Measurements from ENCODE around the gene ILKAP.

The ILKAP gene, protein sequence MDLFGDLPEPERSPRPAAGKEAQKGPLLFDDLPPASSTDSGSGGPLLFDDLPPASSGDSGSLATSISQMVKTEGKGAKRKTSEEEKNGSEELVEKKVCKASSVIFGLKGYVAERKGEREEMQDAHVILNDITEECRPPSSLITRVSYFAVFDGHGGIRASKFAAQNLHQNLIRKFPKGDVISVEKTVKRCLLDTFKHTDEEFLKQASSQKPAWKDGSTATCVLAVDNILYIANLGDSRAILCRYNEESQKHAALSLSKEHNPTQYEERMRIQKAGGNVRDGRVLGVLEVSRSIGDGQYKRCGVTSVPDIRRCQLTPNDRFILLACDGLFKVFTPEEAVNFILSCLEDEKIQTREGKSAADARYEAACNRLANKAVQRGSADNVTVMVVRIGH
- total RNA-seq = 43.9 to 70.6 (median 52.6) reads per million in 9 experiments

DNA sequence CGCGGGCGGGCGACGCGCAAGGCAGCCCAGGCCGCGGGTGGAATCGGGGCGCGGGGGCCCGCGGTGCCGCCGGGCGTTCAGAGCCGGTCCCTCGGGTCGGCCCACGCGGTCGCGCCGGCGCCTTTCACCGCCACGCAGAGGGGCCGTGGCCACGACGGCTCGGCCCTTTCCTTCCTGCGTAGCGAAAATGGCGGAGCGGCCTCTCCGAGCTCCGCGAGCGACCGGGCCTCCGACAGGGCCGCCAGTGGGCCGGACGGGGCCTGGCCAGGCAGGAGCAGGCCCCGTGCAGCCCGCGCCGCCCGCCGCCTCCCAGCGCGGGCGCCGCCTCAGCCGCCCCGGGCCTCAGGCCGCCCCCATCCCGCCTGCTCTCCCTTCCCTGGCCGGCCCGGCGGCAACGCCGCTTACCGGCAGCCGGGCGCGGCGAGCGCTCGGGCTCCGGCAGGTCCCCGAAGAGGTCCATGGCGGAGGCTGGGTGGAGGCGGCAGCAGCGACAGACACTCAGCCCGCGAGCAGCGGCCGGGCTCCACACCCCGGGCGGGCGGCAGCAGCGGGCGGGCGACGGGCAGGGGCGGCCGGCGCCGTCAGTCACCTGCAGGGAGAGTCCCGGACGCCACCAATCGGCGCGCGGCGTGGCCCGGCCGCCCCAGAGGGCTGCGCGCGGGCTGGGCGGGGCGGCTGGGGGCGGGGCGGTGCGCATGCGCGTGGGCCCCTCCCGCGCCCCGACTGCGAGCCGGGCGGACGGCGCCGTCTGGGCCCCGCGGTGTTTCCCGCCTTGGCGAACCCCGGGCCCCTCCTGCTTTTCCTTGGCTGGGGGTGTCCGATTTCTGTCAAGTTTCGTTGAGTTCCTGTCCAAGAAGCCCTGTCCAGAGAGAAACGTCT, at the start of gene ILKAP:
ILKAP (minus strand) TSS at position 602 of the 879 bp plus-strand sequence; CDS start at position 460, 142 bp downstream.
- peak within 1 kb of the TSS; percentile 85 for H3K4me3 Mint-ChIP-seq
- H3K27me3 Mint-ChIP-seq = no peaks in the 10 kb centered on the region
- H3K36me3 Mint-ChIP-seq (ENCODE audit: insufficient read depth) = peaks cover 11% of the 10 kb centered on the region
- H3K4me1 Mint-ChIP-seq (ENCODE audit: low read depth in 2 of 2) = peaks cover 30 to 42% of the 10 kb centered on the region in 2 donors
- peak within 1 kb of the TSS; percentile 90 to 91 for H3K27ac Mint-ChIP-seq
- peak; percentile 94 for ATAC-seq (replicated peaks)
- no peaks in the 10 kb centered on the region for H3K9me3 Mint-ChIP-seq
- DNase-seq = peak; percentile 83 to 90 (median 86)

DNA sequence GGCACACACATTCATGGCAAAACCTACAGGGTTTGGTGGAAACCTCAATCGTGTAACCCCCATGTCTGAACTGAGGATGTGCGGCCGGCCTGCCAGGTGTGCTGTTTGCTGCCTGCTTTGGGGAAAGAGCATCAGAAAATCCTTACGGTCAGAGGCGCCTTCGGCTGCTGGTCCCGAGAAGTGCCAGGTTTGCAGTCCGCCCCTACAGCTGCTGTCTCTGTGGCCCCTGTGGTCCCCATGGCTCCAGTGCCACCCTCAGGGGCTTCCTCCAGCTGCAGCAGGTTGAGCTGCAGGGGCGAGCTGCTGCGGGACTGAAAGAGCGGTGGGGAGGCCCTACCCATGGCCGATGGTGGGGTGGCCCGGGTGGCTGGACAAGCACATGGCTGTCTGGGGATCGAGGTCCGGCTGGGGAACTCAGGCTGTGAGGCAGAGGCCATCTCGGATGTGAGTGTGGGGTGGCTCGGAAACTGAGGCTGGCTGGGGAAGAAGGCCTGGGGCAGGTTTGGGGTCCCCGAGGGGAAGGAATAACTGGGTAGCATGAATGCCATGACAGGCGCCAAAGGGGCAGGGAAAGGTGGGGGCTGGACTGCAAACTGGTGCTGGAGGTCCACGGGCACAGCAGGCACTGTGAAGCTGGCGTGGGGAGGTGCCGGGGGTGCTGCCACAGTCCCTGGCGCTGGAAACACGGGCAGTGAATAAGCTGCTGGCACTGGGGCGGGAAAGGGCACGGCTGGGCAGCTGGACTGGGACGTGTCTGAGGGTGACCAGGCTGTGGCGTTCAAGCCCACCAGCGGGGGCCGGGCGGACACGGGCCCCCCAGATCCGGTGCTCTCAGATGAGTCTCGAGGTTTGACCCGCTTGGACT, 49.5 kb upstream of the ILKAP start:
- H3K27ac Mint-ChIP-seq = no peak overlapping the region
- H3K4me3 Mint-ChIP-seq = no peak overlapping the region
- H3K4me1 Mint-ChIP-seq (ENCODE audit: low read depth in 2 of 2) = peaks cover 0 to 2% of the 10 kb centered on the region in 2 donors

DNA sequence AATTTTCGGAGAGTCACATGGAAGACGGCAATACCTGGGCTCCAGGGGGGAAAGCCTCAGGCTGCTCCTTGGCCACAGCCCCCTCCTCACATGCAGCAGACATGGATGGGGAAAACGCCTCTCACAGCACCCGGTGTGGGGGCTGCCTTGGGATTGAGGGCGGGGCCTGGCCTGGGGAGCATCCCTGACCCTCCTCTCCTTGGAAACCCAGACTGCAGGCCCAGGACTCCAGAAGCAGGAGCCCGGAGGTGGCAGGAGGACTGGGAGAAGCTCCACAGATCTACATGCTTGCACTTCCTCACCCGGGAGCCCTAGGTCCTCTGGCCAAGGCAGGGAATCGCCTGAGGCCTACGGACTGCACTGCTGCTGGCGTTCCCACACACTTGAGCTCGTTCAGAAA, 48.5 kb upstream of the ILKAP start:
- Mint-ChIP-seq H3K27me3 (no peaks in the 10 kb centered on the region), H3K9me3 (no peaks in the 10 kb centered on the region), H3K27ac (no peak overlapping the region), H3K4me3 (no peak overlapping the region), H3K4me1 (ENCODE audit: low read depth in 2 of 2) (peaks cover 0 to 2% of the 10 kb centered on the region in 2 donors), H3K36me3 (ENCODE audit: insufficient read depth) (peaks cover 20% of the 10 kb centered on the region)
- ATAC-seq (replicated peaks) (no peak), DNase-seq (no peak)

More for the DNA sequence above, 49.5 kb upstream of the ILKAP start:
- H3K9me3 Mint-ChIP-seq = no peaks in the 10 kb centered on the region
- DNase-seq = no peak
- H3K36me3 Mint-ChIP-seq (ENCODE audit: insufficient read depth) = peaks cover 20% of the 10 kb centered on the region
- no peaks in the 10 kb centered on the region for H3K27me3 Mint-ChIP-seq
- ATAC-seq (replicated peaks) = no peak

DNA sequence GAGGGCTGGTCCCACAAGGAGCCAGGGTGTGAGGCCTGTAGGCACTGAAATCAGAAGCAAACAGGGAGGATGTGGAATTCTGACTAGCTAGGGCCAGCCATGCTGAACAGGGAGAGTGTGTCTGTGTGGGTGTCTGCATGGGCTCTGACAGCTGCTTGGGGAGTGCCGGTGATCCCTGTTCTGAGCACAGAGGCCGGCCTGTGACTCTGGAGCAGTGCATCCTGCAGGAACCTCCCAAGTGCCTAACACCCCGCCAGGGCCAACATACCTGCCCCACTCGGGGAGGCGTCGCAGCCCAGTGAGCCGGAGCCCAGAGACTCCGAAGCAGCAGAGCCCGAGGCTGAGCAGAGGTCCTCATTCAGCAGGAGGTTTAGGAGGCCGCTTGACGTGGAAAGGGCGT, 47.8 kb upstream of the ILKAP start:
- H3K4me3 Mint-ChIP-seq = no peak overlapping the region

DNA sequence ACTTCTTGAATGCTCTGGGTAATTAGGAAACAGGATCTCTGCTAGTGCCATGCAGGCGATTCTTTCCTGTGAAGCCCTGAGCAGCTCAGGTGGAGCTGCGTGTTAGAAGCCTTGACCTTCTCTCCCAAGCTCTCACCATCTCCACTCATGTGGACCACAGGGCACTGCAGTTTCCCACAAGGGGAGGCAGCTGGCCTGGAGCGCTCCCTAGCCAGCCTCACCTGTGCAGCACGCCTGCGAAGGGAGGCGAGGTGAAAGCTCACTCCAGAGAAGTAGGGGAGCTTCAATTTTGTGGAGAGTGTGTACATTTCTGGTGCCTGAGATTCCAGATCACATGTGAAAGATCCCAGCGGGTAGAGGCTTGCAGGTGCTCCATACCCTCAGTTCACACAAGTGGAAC, 47.4 kb upstream of the ILKAP start:
- Mint-ChIP-seq H3K4me1 (ENCODE audit: low read depth in 2 of 2) (peaks cover 0 to 2% of the 10 kb centered on the region in 2 donors), H3K27me3 (no peaks in the 10 kb centered on the region), H3K27ac (no peak overlapping the region), H3K9me3 (no peaks in the 10 kb centered on the region), H3K36me3 (ENCODE audit: insufficient read depth) (peaks cover 27% of the 10 kb centered on the region), H3K4me3 (no peak overlapping the region)
- no peak for DNase-seq
- ATAC-seq (replicated peaks) = no peak

More for the DNA sequence above, 47.8 kb upstream of the ILKAP start:
- ATAC-seq (replicated peaks) = no peak
- Mint-ChIP-seq H3K4me1 (ENCODE audit: low read depth in 2 of 2) (peaks cover 0 to 2% of the 10 kb centered on the region in 2 donors), H3K36me3 (ENCODE audit: insufficient read depth) (peaks cover 22% of the 10 kb centered on the region), H3K9me3 (no peaks in the 10 kb centered on the region), H3K27me3 (no peaks in the 10 kb centered on the region), H3K27ac (no peak overlapping the region)
- DNase-seq = no peak

DNA sequence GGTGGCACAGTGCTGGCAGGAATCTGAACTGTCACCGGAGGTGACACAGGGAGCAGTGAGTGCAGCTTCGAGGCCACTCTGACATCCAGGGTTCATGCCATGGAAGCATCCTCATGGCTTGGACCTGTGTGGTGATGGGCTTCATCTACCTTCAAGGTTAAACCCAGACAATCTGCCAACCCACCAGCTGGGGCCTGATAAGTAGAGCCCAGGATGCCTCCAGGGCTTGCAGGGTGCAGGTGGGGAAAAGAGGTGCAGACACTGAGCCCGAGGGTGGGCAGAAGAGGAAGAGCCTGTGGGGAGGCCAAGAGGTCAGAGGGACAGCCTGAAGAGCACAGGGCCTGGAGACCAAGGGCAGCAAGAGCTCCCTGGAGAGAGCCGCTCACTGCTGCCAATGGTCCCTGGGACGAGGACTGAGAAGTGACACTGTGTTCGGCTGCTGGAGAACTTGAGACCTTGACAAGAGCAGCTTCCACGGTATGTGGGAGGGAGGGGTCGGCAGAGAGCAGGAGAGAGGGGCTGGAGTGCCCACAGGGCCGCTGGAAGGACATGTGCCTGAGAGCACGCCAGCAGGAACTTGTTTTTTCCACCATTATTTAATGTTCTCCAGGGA, 44.5 kb upstream of the ILKAP start:
- peaks cover 24% of the 10 kb centered on the region for H3K36me3 Mint-ChIP-seq (ENCODE audit: insufficient read depth)

DNA sequence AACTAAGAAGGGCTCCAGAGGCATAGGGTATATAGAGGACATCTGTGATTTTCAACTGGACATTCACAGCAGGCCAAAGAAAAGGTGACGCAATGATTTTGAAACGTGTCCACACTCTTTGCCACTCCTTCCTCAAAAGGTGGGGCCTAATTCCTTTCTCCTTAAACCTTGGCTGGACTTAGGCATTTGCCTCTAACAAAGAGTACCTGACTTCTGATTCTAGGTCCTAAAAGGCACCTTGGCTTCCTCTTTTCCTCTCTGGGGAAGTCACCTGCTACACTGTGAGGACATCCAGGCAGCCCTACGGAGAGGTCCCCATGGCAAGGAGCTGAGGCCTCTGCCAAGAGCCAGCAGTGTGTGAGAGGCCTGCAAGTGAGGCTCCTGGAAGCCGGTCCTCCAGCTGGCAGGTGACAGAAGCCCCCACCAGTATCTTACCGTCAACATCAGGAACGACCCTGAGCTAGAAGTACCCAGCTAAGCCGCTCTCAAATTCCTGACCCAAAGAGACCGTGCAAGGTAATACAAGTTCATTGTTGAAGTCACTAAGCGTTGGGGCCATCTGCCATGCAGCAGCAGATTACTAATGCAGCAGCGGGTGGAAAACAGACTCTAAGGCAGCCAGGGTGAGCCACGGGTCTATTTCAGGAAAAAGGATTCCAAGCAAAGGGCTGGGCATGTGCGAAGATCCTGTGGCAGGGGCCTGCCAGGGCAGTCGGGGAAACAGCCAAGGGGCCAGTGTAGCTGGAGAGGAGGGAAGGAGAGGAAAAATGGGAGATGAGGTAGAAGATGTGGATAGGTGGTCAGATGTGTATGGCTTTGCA, 43.7 kb upstream of the ILKAP start:
- Mint-ChIP-seq H3K4me1 (ENCODE audit: low read depth in 2 of 2) (peaks cover 0 to 2% of the 10 kb centered on the region in 2 donors), H3K9me3 (no peaks in the 10 kb centered on the region), H3K36me3 (ENCODE audit: insufficient read depth) (peaks cover 22% of the 10 kb centered on the region), H3K27ac (peak overlapping the region in 1 of 2 donors; percentile 60), H3K4me3 (no peak overlapping the region), H3K27me3 (no peaks in the 10 kb centered on the region)
- ATAC-seq (replicated peaks) (no peak), DNase-seq (no peak)

More for the DNA sequence above, 44.5 kb upstream of the ILKAP start:
- no peaks in the 10 kb centered on the region for H3K9me3 Mint-ChIP-seq
- no peaks in the 10 kb centered on the region for H3K27me3 Mint-ChIP-seq
- ATAC-seq (replicated peaks) = no peak
- peak overlapping the region; percentile 31 to 60 for H3K27ac Mint-ChIP-seq
- DNase-seq = no peak
- no peak overlapping the region for H3K4me3 Mint-ChIP-seq
- H3K4me1 Mint-ChIP-seq (ENCODE audit: low read depth in 2 of 2) = peaks cover 0 to 2% of the 10 kb centered on the region in 2 donors

DNA sequence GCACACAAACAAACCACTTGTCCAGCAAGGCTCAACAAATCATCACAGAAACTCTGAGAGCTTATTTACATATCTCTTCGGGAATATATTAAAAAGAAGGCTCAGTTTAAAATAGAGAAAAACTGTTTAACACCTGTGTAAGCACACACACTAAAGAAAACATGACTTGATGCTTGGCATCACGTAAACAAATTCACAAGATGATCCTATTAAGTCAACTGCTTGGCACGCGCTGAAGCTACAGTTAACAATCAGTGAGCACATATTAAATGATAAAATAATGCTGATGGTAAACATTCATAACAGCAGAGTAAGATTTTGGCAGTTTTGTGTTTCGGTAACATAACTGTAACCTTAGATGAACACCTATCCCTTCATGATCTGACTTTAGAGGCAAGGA, 40.7 kb upstream of the ILKAP start:
- Mint-ChIP-seq H3K27ac (no peak overlapping the region), H3K4me3 (no peak overlapping the region), H3K4me1 (ENCODE audit: low read depth in 2 of 2) (peaks cover 7 to 9% of the 10 kb centered on the region in 2 donors), H3K27me3 (no peaks in the 10 kb centered on the region), H3K9me3 (no peaks in the 10 kb centered on the region), H3K36me3 (ENCODE audit: insufficient read depth) (peaks cover 19% of the 10 kb centered on the region)
- DNase-seq = no peak
- no peak for ATAC-seq (replicated peaks)

DNA sequence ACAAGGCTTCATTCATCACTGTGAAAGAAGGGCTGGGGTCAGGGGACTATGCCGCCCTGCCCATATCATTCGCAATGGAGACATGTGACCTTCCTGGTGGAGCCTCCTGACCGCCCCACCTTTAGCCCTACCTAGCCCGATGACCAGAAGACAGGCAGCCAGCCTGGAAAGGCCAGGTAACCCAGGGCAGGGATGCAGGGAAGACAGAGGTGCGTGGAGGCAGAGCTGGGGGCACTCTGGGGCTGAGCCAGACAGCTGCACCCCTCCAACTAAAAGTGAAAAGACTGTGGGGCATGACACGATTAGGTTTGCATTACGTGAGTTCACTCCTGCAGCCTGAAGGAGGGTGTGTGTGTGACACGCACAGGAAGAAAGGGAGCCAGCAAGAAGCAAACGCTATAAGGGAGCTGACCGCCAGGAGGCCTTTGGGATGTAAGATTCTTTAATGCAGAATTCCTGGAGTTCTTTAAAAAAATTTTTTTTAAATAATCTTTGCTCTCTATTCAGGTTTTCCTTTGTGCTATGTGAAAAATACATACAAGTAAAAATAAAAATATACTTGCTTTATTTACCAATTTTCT, 40.1 kb upstream of the ILKAP start:
- ATAC-seq (replicated peaks) (no peak), DNase-seq (no peak)
- Mint-ChIP-seq H3K4me3 (no peak overlapping the region), H3K27me3 (no peaks in the 10 kb centered on the region), H3K27ac (no peak overlapping the region), H3K4me1 (ENCODE audit: low read depth in 2 of 2) (peaks cover 7 to 9% of the 10 kb centered on the region in 2 donors), H3K36me3 (ENCODE audit: insufficient read depth) (peaks cover 19% of the 10 kb centered on the region), H3K9me3 (no peaks in the 10 kb centered on the region)

DNA sequence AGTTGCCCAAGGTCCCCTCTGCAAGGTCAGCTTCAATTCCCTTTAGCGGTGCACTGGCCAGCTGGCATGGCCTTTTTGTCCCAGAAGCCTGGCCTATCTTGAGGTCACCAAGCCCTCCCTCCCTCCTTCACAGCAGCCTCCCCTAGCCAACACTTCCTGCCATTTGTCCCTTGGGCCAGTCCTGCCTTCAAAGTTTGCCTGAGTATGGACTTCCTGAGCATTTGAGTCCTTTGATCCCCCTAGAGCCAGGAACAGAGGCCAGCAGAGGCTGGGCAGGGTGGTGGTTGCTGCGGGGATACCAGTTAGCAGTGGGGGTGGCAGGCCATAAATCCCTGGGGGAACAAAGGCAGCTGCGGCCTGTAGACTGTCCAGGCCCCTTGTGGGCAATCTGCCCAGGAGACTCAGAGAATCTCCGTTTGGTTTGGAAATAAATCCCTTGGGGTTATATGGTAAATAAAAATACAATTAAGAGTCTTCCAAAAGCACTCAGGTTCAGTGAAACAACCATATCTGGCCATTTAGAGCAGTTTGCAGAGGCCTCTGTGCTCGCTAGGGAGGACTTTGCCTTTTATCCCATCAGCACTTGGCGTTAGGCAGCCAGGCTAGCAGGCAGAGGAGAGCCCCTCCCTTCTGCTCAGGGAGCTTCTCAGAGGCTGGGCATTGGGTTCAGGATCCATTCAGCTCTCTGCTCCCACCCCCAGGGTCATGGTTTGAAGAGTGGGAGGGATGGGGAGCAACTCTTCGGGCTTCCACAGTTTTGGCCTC, 39.4 kb upstream of the ILKAP start:
- H3K4me1 Mint-ChIP-seq (ENCODE audit: low read depth in 2 of 2) = peaks cover 7 to 9% of the 10 kb centered on the region in 2 donors
- DNase-seq (no peak), ATAC-seq (replicated peaks) (no peak)
- no peak overlapping the region for H3K4me3 Mint-ChIP-seq
- no peaks in the 10 kb centered on the region for H3K27me3 Mint-ChIP-seq
- H3K27ac Mint-ChIP-seq = no peak overlapping the region
- H3K9me3 Mint-ChIP-seq = no peaks in the 10 kb centered on the region
- H3K36me3 Mint-ChIP-seq (ENCODE audit: insufficient read depth) = peaks cover 19% of the 10 kb centered on the region

DNA sequence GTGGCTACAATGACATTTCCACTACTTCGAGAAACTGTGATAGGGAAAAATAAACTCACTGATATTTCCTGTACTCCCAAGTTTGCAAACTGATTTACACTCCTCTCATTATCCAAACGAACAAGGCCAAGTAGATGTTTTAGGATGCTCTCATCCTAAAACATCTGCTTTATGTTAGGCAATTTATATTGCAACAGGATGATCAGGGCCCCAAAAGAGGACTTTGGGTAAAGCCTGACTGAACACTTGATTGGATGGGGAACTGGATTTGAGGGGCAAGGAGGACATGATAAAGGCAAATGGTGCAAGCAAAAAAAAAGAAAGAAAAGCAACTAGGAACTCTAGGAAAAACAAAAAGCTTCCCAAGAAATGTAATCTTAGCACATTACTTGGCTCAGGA, 38.5 kb upstream of the ILKAP start:
- H3K27me3 Mint-ChIP-seq = no peaks in the 10 kb centered on the region

More for the DNA sequence above, 38.5 kb upstream of the ILKAP start:
- peaks cover 7 to 9% of the 10 kb centered on the region in 2 donors for H3K4me1 Mint-ChIP-seq (ENCODE audit: low read depth in 2 of 2)
- peak overlapping the region; percentile 84 to 92 for H3K4me3 Mint-ChIP-seq
- peak overlapping the region in 1 of 2 donors; percentile 42 for H3K27ac Mint-ChIP-seq
- DNase-seq = no peak
- peaks cover 19% of the 10 kb centered on the region for H3K36me3 Mint-ChIP-seq (ENCODE audit: insufficient read depth)
- H3K9me3 Mint-ChIP-seq = no peaks in the 10 kb centered on the region
- ATAC-seq (replicated peaks) = no peak

All from effector memory CD8-positive, alpha-beta T cell (primary cell).